Mesothelial cell of epicardium (in vitro differentiated cells): Measurements from ENCODE around the gene TMEM62. TPM values are rescaled to one million over a fixed set of nuclear protein-coding genes. Genes with fewer than 3 reads are reported as not detected.

Source experiments
- DNase-seq, 2 experiments: peaks; one replicate each; pipeline ENCODE4 v3.0.0; 2021; ENCODE audit warnings: low spot score in 2 of 2; ENCODE audit not compliant: unreplicated experiment in 2 of 2
- H3K27ac Mint-ChIP-seq: 2 replicates; pipeline ENCODE4 v1.8.0; 2021; ENCODE audit warnings: mixed read lengths
- H3K27me3 Mint-ChIP-seq: 2 replicates; pipeline ENCODE4 v1.8.0; 2021; ENCODE audit warnings: low read depth, mixed read lengths
- H3K36me3 Mint-ChIP-seq: 2 replicates; pipeline ENCODE4 v1.8.0; 2021; ENCODE audit warnings: mixed read lengths
- H3K4me1 Mint-ChIP-seq: 2 replicates; pipeline ENCODE4 v1.8.0; 2021; ENCODE audit warnings: mixed read lengths
- H3K4me3 Mint-ChIP-seq: 2 replicates; pipeline ENCODE4 v1.8.0; 2021; ENCODE audit warnings: mild to moderate bottlenecking, moderate library complexity, mixed read lengths
- H3K9me3 Mint-ChIP-seq: 2 replicates; pipeline ENCODE4 v1.8.0; 2021; ENCODE audit warnings: mixed read lengths
- total RNA-seq: library from RNA; stranded (reverse); gene quantifications from 3 replicates; pipeline ENCODE4 v1.2.1, GENCODE V29; 2021
- TF ChIP-seq, protein P1 (sequence below): fragments of 200-600 bp; sonication (generic); IDR thresholded peaks from one replicate; pipeline ENCODE4 v1.5.0; 2021; ENCODE audit warnings: antibody characterized with exemption; ENCODE audit not compliant: unreplicated experiment

TMEM62 gene
- 12.4 to 13.4 TPM (median 12.9 TPM) in 3 replicates for total RNA-seq

- Mint-ChIP-seq H3K9me3 (peaks cover 8% of the 10 kb centered on the region), H3K4me3 (peak within 1 kb of the TSS; percentile 89), H3K27ac (peak within 1 kb of the TSS; percentile 95), H3K27me3 (peaks cover 30% of the 10 kb centered on the region), H3K36me3 (peaks cover 8% of the 10 kb centered on the region), H3K4me1 (peaks cover 22% of the 10 kb centered on the region)
- peak; percentile 32 to 66 for DNase-seq
- TF ChIP-seq, protein P1, sequence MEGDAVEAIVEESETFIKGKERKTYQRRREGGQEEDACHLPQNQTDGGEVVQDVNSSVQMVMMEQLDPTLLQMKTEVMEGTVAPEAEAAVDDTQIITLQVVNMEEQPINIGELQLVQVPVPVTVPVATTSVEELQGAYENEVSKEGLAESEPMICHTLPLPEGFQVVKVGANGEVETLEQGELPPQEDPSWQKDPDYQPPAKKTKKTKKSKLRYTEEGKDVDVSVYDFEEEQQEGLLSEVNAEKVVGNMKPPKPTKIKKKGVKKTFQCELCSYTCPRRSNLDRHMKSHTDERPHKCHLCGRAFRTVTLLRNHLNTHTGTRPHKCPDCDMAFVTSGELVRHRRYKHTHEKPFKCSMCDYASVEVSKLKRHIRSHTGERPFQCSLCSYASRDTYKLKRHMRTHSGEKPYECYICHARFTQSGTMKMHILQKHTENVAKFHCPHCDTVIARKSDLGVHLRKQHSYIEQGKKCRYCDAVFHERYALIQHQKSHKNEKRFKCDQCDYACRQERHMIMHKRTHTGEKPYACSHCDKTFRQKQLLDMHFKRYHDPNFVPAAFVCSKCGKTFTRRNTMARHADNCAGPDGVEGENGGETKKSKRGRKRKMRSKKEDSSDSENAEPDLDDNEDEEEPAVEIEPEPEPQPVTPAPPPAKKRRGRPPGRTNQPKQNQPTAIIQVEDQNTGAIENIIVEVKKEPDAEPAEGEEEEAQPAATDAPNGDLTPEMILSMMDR: no peak
Measured at GRCh38 chr15:43133430-43134156, at the start of gene TMEM62. TMEM62 (plus strand) TSS chr15:43133586; CDS start chr15:43133803, 217 bp downstream.

DNA sequence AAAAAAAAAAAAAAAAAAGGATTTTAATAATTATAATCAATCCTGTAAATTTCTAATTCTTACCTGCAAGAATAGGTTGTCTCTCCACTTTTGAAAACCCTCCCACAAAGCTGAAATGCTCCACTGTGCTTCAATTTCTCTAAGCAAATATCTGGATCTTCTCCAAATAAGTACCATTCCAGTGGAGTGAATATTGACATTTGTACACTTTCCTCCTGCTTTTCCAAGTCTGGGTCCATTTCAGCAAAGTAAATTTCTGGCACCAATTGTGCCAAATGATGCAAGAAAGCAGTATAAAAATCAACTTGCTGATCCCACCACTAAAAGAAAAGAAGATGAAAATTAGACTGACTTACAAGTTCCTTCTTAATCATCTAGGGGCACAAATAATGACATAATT, 47.5 kb upstream of the TMEM62 start:
- no peaks in the 10 kb centered on the region for H3K9me3 Mint-ChIP-seq
- DNase-seq: no peak
- peaks cover 35% of the 10 kb centered on the region for H3K36me3 Mint-ChIP-seq
- no peak overlapping the region for H3K27ac Mint-ChIP-seq
- H3K4me1 Mint-ChIP-seq: no peaks in the 10 kb centered on the region
- TF ChIP-seq, protein P1: no peak
- no peak overlapping the region for H3K4me3 Mint-ChIP-seq
- no peaks in the 10 kb centered on the region for H3K27me3 Mint-ChIP-seq

- Mint-ChIP-seq H3K36me3 (peaks cover 30% of the 10 kb centered on the region), H3K27ac (peak overlapping the region; percentile 45), H3K4me1 (no peaks in the 10 kb centered on the region), H3K9me3 (no peaks in the 10 kb centered on the region), H3K27me3 (no peaks in the 10 kb centered on the region), H3K4me3 (no peak overlapping the region)
- TF ChIP-seq, protein P1: no peak
- DNase-seq: no peak
Measured at GRCh38 chr15:43086551-43086950, 46.8 kb upstream of the TMEM62 start.

GRCh38 chr15:43091859-43092258, 41.5 kb upstream of the TMEM62 start:
- no peak for DNase-seq
- Mint-ChIP-seq H3K27ac (no peak overlapping the region), H3K27me3 (no peaks in the 10 kb centered on the region), H3K36me3 (peaks cover 16% of the 10 kb centered on the region), H3K4me1 (peaks cover 6% of the 10 kb centered on the region), H3K4me3 (no peak overlapping the region), H3K9me3 (peaks cover 5% of the 10 kb centered on the region)
- TF ChIP-seq, protein P1: no peak

DNA sequence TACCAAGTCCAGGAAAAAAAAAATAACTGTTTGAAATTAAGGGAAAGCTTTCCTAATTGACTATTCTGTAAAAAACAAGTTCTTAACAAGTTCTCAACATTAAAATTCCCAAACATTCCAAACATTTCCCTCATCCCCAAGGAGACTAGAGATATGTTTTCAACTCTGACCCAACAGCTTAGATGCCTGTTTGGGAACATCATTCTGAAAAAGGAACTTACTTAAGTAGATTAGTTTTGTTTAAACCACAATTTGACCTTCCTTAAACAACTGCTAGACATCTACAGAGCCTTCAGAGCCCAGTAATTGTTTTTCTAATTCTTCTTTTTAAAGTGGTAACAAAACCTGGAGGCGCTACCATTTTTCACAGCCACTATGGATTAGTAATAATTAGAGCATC, 40.4 kb upstream of the TMEM62 start:
- H3K27ac Mint-ChIP-seq: no peak overlapping the region
- peaks cover 6% of the 10 kb centered on the region for H3K4me1 Mint-ChIP-seq
- H3K27me3 Mint-ChIP-seq: no peaks in the 10 kb centered on the region
- no peak overlapping the region for H3K4me3 Mint-ChIP-seq
- DNase-seq: no peak
- TF ChIP-seq, protein P1: no peak
- H3K9me3 Mint-ChIP-seq: peaks cover 10% of the 10 kb centered on the region
- peaks cover 26% of the 10 kb centered on the region for H3K36me3 Mint-ChIP-seq
